ENCODE data around the gene SNED1.

Gene SNED1

DNA sequence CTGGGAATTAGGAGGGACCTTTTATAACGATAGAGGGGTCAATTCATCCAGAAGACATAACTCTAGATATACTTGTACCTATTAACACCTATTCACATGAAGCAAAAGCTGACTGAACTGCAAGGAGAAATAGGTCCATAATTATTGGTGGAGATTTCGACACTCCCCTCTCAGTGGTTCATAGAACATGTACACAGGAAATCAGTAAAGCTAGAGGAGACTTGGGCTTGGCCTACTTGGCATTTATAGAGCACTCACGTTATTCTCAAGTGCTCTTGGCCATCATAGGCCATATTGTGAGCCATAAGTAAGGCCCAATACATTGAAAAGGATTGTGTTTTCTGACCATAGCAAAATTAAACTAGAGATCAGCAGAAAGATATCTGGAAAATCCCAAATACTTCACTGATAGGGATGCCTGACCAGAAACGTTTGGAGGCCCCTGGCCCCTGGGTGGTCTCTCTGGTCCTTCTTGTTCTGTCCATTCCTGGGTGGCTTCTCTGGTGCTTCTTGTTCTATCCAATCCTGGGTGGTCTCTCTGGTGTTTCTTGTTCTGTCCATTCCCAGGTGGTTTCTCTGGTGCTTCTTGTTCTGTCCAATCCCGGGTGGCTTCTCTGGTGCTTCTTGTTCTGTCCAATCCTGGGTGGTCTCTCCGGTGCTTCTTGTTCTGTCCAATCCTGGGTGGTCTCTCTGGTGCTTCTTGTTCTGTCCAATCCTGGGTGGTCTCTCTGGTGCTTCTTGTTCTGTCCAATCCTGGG lies 49.0 kb downstream of the SNED1 start:
- no peaks in the 10 kb centered on the region for H3K27me3 ChIP-seq (replicated peaks; ENCODE audit: insufficient read depth, low read length)
- no peaks in the 10 kb centered on the region for H3K36me3 ChIP-seq (replicated peaks; ENCODE audit: insufficient read depth, low read length)
- H3F3A ChIP-seq (ENCODE audit: insufficient read depth, low read length) = no peaks in the 10 kb centered on the region
- no peak overlapping the region for H3K4me2 ChIP-seq (ENCODE audit: low read depth, low read length)
- H3K4me1 ChIP-seq (ENCODE audit: low read length) = no peaks in the 10 kb centered on the region
- H3K79me2 ChIP-seq (ENCODE audit: low read length) = no peaks in the 10 kb centered on the region
- TF ChIP-seq CTCF (IDR thresholded peaks at IDR 0.05; ENCODE audit: low read length) (no peak), EZH2 (optimal IDR thresholded peaks at IDR 0.05; ENCODE audit: low read depth, low read length) (no peak), EZH2phosphoT487 (IDR thresholded peaks at IDR 0.05; ENCODE audit: low read length) (no peak)
- no peaks in the 10 kb centered on the region for H3K9me3 ChIP-seq (replicated peaks; ENCODE audit: insufficient read depth, low read length)
- no peaks in the 10 kb centered on the region for H3K9me2 ChIP-seq (replicated peaks; ENCODE audit: insufficient read depth, low read length)
- no peak for DNase-seq
- H3K9ac ChIP-seq (ENCODE audit: low read length) = no peak overlapping the region
- no peak overlapping the region for H3K27ac ChIP-seq (ENCODE audit: low read length)
- H4K20me1 ChIP-seq (ENCODE audit: insufficient read depth, low read length) = no peaks in the 10 kb centered on the region
- no peak overlapping the region for H3K4me3 ChIP-seq (ENCODE audit: low read length)
- no peak overlapping the region for H2AFZ ChIP-seq (ENCODE audit: low read length)

- no peaks in the 10 kb centered on the region for H3K9me2 ChIP-seq (replicated peaks; ENCODE audit: insufficient read depth, low read length)
- no peaks in the 10 kb centered on the region for H4K20me1 ChIP-seq (ENCODE audit: insufficient read depth, low read length)
- H3K4me2 ChIP-seq (ENCODE audit: low read depth, low read length) = no peak overlapping the region
- no peak for DNase-seq
- H3K4me3 ChIP-seq (ENCODE audit: low read length) = no peak overlapping the region
- H3K27me3 ChIP-seq (replicated peaks; ENCODE audit: insufficient read depth, low read length) = no peaks in the 10 kb centered on the region
- H3K79me2 ChIP-seq (ENCODE audit: low read length) = no peaks in the 10 kb centered on the region
- TF ChIP-seq EZH2phosphoT487 (IDR thresholded peaks at IDR 0.05; ENCODE audit: low read length) (no peak), CTCF (IDR thresholded peaks at IDR 0.05; ENCODE audit: low read length) (no peak)
- no peaks in the 10 kb centered on the region for H3K4me1 ChIP-seq (ENCODE audit: low read length)
- H3K36me3 ChIP-seq (replicated peaks; ENCODE audit: insufficient read depth, low read length) = no peaks in the 10 kb centered on the region
- H2AFZ ChIP-seq (ENCODE audit: low read length) = no peak overlapping the region
- H3K9me3 ChIP-seq (replicated peaks; ENCODE audit: insufficient read depth, low read length) = no peaks in the 10 kb centered on the region
- H3F3A ChIP-seq (ENCODE audit: insufficient read depth, low read length) = no peaks in the 10 kb centered on the region
- H3K9ac ChIP-seq (ENCODE audit: low read length) = no peak overlapping the region
- no peak overlapping the region for H3K27ac ChIP-seq (ENCODE audit: low read length)
These were observed 49.9 kb downstream of the SNED1 start for GRCh38 chr2:241048149-241048948.

- no peaks in the 10 kb centered on the region for H3K4me1 ChIP-seq (ENCODE audit: low read length)
- H4K20me1 ChIP-seq (ENCODE audit: insufficient read depth, low read length) = no peaks in the 10 kb centered on the region
- DNase-seq = no peak
- TF ChIP-seq CTCF (IDR thresholded peaks at IDR 0.05; ENCODE audit: low read length) (no peak), EZH2phosphoT487 (IDR thresholded peaks at IDR 0.05; ENCODE audit: low read length) (no peak), EZH2 (optimal IDR thresholded peaks at IDR 0.05; ENCODE audit: low read depth, low read length) (no peak)
- no peaks in the 10 kb centered on the region for H3K36me3 ChIP-seq (replicated peaks; ENCODE audit: insufficient read depth, low read length)
- H3K27ac ChIP-seq (ENCODE audit: low read length) = no peak overlapping the region
- H3F3A ChIP-seq (ENCODE audit: insufficient read depth, low read length) = no peaks in the 10 kb centered on the region
- no peak overlapping the region for H2AFZ ChIP-seq (ENCODE audit: low read length)
- no peaks in the 10 kb centered on the region for H3K9me2 ChIP-seq (replicated peaks; ENCODE audit: insufficient read depth, low read length)
- H3K9me3 ChIP-seq (replicated peaks; ENCODE audit: insufficient read depth, low read length) = no peaks in the 10 kb centered on the region
- no peaks in the 10 kb centered on the region for H3K79me2 ChIP-seq (ENCODE audit: low read length)
- H3K9ac ChIP-seq (ENCODE audit: low read length) = no peak overlapping the region
- no peak overlapping the region for H3K4me3 ChIP-seq (ENCODE audit: low read length)
- H3K4me2 ChIP-seq (ENCODE audit: low read depth, low read length) = no peak overlapping the region
- H3K27me3 ChIP-seq (replicated peaks; ENCODE audit: insufficient read depth, low read length) = no peaks in the 10 kb centered on the region
These were observed 50.5 kb downstream of the SNED1 start for GRCh38 chr2:241048949-241049343.
